Trophoblast cell (in vitro differentiated cells and primary cell): ENCODE data around the gene VSIG4.

Source experiments
- DNase-seq, 2 donors: peaks; one replicate each; pipeline ENCODE4 v3.0.0-alpha.2; 2016
- H2AFZ ChIP-seq: 2 replicates; pipeline ENCODE4 v1.6.1; 2013; ENCODE audit warnings: low read length, moderate library complexity, mild to moderate bottlenecking; ENCODE audit not compliant: insufficient read depth, poor library complexity
- H2AK5ac ChIP-seq: 2 replicates; pipeline ENCODE4 v1.6.1; 2013; ENCODE audit warnings: mild to moderate bottlenecking, low read length
- H2BK120ac ChIP-seq: 2 replicates; pipeline ENCODE4 v1.6.1; 2013; ENCODE audit warnings: low read length, mild to moderate bottlenecking, moderate library complexity; ENCODE audit not compliant: insufficient read depth, poor library complexity
- H2BK12ac ChIP-seq: 2 replicates; pipeline ENCODE4 v1.6.1; 2013; ENCODE audit warnings: mild to moderate bottlenecking, low read length, moderate library complexity
- H2BK5ac ChIP-seq: 2 replicates; pipeline ENCODE4 v1.6.1; 2013; ENCODE audit warnings: low read length, low read depth, moderate library complexity, mild to moderate bottlenecking; ENCODE audit not compliant: poor library complexity
- H3K14ac ChIP-seq: 2 replicates; pipeline ENCODE4 v1.6.1; 2013; ENCODE audit warnings: mild to moderate bottlenecking, low read length
- H3K18ac ChIP-seq: 2 replicates; pipeline ENCODE4 v1.6.1; 2013; ENCODE audit warnings: mild to moderate bottlenecking, low read length
- H3K23ac ChIP-seq: 2 replicates; pipeline ENCODE4 v1.6.1; 2013; ENCODE audit warnings: low read length
- H3K27ac ChIP-seq: 2 replicates; pipeline ENCODE4 v1.5.1; 2013; ENCODE audit warnings: low read depth, mild to moderate bottlenecking, inconsistent platforms, low read length, moderate library complexity
- H3K27me3 ChIP-seq: 2 replicates; pipeline ENCODE4 v1.6.1; 2013; ENCODE audit warnings: inconsistent platforms, mild to moderate bottlenecking, low read length, moderate library complexity; ENCODE audit not compliant: insufficient read depth
- H3K36me3 ChIP-seq, 2 experiments: 1 replicate in 1 of 2; 2 replicates in 1 of 2; pipeline ENCODE4 v1.6.1; 2013; ENCODE audit warnings: low read length in 2 of 2, mild to moderate bottlenecking in 2 of 2, moderate library complexity in 1 of 2; ENCODE audit not compliant: insufficient read depth in 2 of 2, control insufficient read depth in 1 of 2
- H3K4ac ChIP-seq: 2 replicates; pipeline ENCODE4 v1.6.1; 2013; ENCODE audit warnings: low read depth, mild to moderate bottlenecking, low read length, moderate library complexity
- H3K4me1 ChIP-seq, 2 experiments: 1 replicate in 1 of 2; 2 replicates in 1 of 2; pipeline ENCODE4 v1.6.1; 2013; ENCODE audit warnings: low read length in 2 of 2, mild to moderate bottlenecking in 2 of 2, moderate library complexity in 1 of 2; ENCODE audit not compliant: insufficient read depth in 2 of 2, control insufficient read depth in 1 of 2
- H3K4me2 ChIP-seq: 2 replicates; pipeline ENCODE4 v1.6.1; 2013; ENCODE audit warnings: inconsistent platforms, mild to moderate bottlenecking, low read length, moderate library complexity
- H3K4me3 ChIP-seq: 2 replicates; pipeline ENCODE4 v1.5.1; 2013; ENCODE audit warnings: mild to moderate bottlenecking, low read depth, low read length, inconsistent platforms
- H3K79me1 ChIP-seq: one replicate; pipeline ENCODE4 v1.6.1; 2013; ENCODE audit warnings: low read length
- H3K79me2 ChIP-seq: 2 replicates; pipeline ENCODE4 v1.6.1; 2013; ENCODE audit warnings: low read length, mild to moderate bottlenecking; ENCODE audit not compliant: control insufficient read depth, insufficient read depth, poor library complexity
- H3K9ac ChIP-seq: 2 replicates; pipeline ENCODE4 v1.6.1; 2013; ENCODE audit warnings: mild to moderate bottlenecking, low read length
- H3K9me3 ChIP-seq: 2 replicates; pipeline ENCODE4 v1.6.1; 2013; ENCODE audit warnings: low read depth, mild to moderate bottlenecking, control low read depth, inconsistent platforms, low read length; ENCODE audit not compliant: insufficient read depth
- H4K12ac ChIP-seq: 2 replicates; pipeline ENCODE4 v1.6.1; 2013; ENCODE audit warnings: low read depth, mild to moderate bottlenecking, low read length, moderate library complexity
- H4K8ac ChIP-seq: 2 replicates; pipeline ENCODE4 v1.6.1; 2013; ENCODE audit warnings: low read depth, mild to moderate bottlenecking, low read length, moderate library complexity
- H4K91ac ChIP-seq: one replicate; pipeline ENCODE4 v1.6.1; 2013; ENCODE audit warnings: low read depth, mild to moderate bottlenecking, low read length, moderate library complexity
- WGBS: extraction: QIAGEN DNeasy Blood & Tissue Kit; methylation state at CpG from one replicate; pipeline ENCODE4 v1.1.7; 2013; ENCODE audit warnings: missing lambda C conversion rate; ENCODE audit not compliant: insufficient read length, insufficient coverage; ENCODE audit errors: extremely low coverage; 5-methylcytosine and 5-hydroxymethylcytosine counted together

Gene VSIG4

GRCh38 chrX:66045894-66046293 lies 6.0 kb upstream of the VSIG4 start:
- Histone ChIP-seq H3K4me3 (no peak overlapping the region), H3K27me3 (no peaks in the 10 kb centered on the region), H3K4ac (no peak overlapping the region), H3K14ac (no peak overlapping the region), H4K91ac (no peak overlapping the region), H3K4me1 (no peaks in the 10 kb centered on the region), H2AK5ac (no peak overlapping the region), H3K9ac (no peak overlapping the region), H4K12ac (no peak overlapping the region), H2BK12ac (no peak overlapping the region), H3K23ac (no peak overlapping the region), H2AFZ (no peak overlapping the region), H3K18ac (no peak overlapping the region), H3K27ac (no peak overlapping the region), H3K36me3 (no peaks in the 10 kb centered on the region), H3K4me2 (no peak overlapping the region), H3K79me2 (no peaks in the 10 kb centered on the region), H2BK120ac (no peak overlapping the region), H2BK5ac (no peak overlapping the region), H3K79me1 (no peaks in the 10 kb centered on the region), H3K9me3 (no peaks in the 10 kb centered on the region), H4K8ac (no peak overlapping the region)
- DNase-seq = no peak

GRCh38 chrX:66043584-66043983 lies 3.7 kb upstream of the VSIG4 start:
- Histone ChIP-seq H2BK12ac (no peak overlapping the region), H3K27ac (no peak overlapping the region), H3K4me2 (no peak overlapping the region), H3K27me3 (no peaks in the 10 kb centered on the region), H3K9ac (no peak overlapping the region), H4K8ac (no peak overlapping the region), H3K14ac (no peak overlapping the region), H3K4me1 (no peaks in the 10 kb centered on the region), H4K91ac (no peak overlapping the region), H2BK120ac (no peak overlapping the region), H3K79me2 (no peaks in the 10 kb centered on the region), H2AK5ac (no peak overlapping the region), H3K9me3 (no peaks in the 10 kb centered on the region), H3K4ac (no peak overlapping the region), H3K36me3 (no peaks in the 10 kb centered on the region), H3K23ac (no peak overlapping the region), H4K12ac (no peak overlapping the region), H2BK5ac (no peak overlapping the region), H3K79me1 (no peaks in the 10 kb centered on the region), H3K4me3 (no peak overlapping the region), H2AFZ (no peak overlapping the region), H3K18ac (no peak overlapping the region)
- no CpG with 5 or more reads among the region's 3 CpGs for WGBS
- no peak for DNase-seq

DNA sequence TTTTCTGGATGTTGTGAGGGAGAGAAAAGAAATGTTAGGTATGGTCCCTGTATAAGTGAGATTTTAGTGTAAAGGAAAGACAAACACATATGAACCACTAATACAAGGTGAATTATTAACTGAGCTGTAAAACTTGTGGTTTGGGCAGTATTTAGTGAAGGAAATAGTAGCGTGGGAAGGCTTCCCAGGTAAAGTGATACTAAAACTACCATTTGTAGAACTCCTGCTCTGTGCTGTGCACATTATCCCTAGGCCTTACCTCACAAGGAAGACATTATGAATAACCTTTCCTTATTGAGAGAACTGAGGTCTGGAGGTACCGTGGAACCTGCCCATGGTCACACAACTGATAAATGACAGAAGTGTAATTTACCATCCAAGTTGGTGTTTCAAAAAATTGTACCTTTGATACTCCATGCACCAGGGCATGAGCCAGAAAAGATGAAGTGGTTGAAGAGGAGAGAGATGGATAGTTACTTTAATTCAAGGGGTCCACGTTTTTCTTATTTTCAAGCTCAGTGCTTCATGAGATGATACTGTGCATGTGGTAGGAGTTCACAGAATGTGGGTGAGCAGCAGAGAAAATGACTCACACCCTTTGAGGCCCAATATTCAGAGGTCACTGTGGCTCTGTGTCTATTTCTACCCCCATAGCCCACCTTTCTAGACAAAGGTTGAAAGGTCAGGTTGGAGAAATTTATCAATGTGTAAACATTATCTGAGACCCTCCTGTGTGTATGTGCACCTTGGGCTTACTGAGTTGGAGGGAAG lies 2.6 kb upstream of the VSIG4 start:
- H3K79me2 ChIP-seq = no peaks in the 10 kb centered on the region
- no peak overlapping the region for H4K12ac ChIP-seq
- no CpG with 5 or more reads among the region's 3 CpGs for WGBS
- no peak overlapping the region for H2AFZ ChIP-seq
- no peaks in the 10 kb centered on the region for H3K36me3 ChIP-seq
- no peak overlapping the region for H3K14ac ChIP-seq
- no peaks in the 10 kb centered on the region for H3K9me3 ChIP-seq
- H3K4me3 ChIP-seq = no peak overlapping the region
- no peak overlapping the region for H4K91ac ChIP-seq
- no peaks in the 10 kb centered on the region for H3K27me3 ChIP-seq
- H3K4me2 ChIP-seq = no peak overlapping the region
- no peaks in the 10 kb centered on the region for H3K79me1 ChIP-seq
- H3K4me1 ChIP-seq = no peaks in the 10 kb centered on the region
- no peak overlapping the region for H4K8ac ChIP-seq
- H2BK120ac ChIP-seq = no peak overlapping the region
- H3K27ac ChIP-seq = no peak overlapping the region
- no peak overlapping the region for H3K4ac ChIP-seq
- H3K18ac ChIP-seq = no peak overlapping the region
- DNase-seq = no peak
- no peak overlapping the region for H2BK5ac ChIP-seq
- no peak overlapping the region for H3K23ac ChIP-seq
- no peak overlapping the region for H3K9ac ChIP-seq
- H2BK12ac ChIP-seq = no peak overlapping the region
- H2AK5ac ChIP-seq = no peak overlapping the region

GRCh38 chrX:66038115-66038514 lies 1.8 kb downstream of the VSIG4 start:
- no peak overlapping the region for H3K14ac ChIP-seq
- H3K9me3 ChIP-seq = no peaks in the 10 kb centered on the region
- H3K23ac ChIP-seq = no peak overlapping the region
- no peaks in the 10 kb centered on the region for H3K4me1 ChIP-seq
- H3K4ac ChIP-seq = no peak overlapping the region
- H3K27ac ChIP-seq = no peak overlapping the region
- H3K36me3 ChIP-seq = no peaks in the 10 kb centered on the region
- no peak overlapping the region for H2AK5ac ChIP-seq
- no peak overlapping the region for H3K18ac ChIP-seq
- H3K4me2 ChIP-seq = no peak overlapping the region
- no peak overlapping the region for H4K12ac ChIP-seq
- no CpG with 5 or more reads among the region's 1 CpG for WGBS
- H3K79me2 ChIP-seq = no peaks in the 10 kb centered on the region
- no peak overlapping the region for H2BK12ac ChIP-seq
- no peak overlapping the region for H2BK5ac ChIP-seq
- H4K91ac ChIP-seq = no peak overlapping the region
- no peak overlapping the region for H4K8ac ChIP-seq
- no peaks in the 10 kb centered on the region for H3K79me1 ChIP-seq
- H2BK120ac ChIP-seq = no peak overlapping the region
- H3K9ac ChIP-seq = no peak overlapping the region
- no peak overlapping the region for H2AFZ ChIP-seq
- no peak for DNase-seq
- no peak overlapping the region for H3K4me3 ChIP-seq
- no peaks in the 10 kb centered on the region for H3K27me3 ChIP-seq
